HCT116 (cell line): ENCODE results near the gene CCDC192. TPM values are rescaled to one million over a fixed set of nuclear protein-coding genes. Genes with fewer than 3 reads are reported as not detected.

Experiments used
- ATAC-seq: fragments of 200-7000 bp; cut with Tn5 transposase; 2 replicates; pipeline ENCODE4 v1.9.1; 2020; ENCODE audit warnings: mild to moderate bottlenecking, moderate library complexity
- BruUV-seq: library from RNA; stranded (reverse); fragments of 400-500 nt; replicated peaks from 2 replicates; lab custom pipeline; 2021; lab: Mats Ljungman, UMichigan
- CTCF ChIA-PET: fragments of 300-600 bp; sonication (Branson Sonifier 250); formaldehyde crosslinking; loops from one replicate; lab custom pipeline; 2021; ENCODE audit warnings: antibody characterized with exemption; lab: Charles Lee
- POLR2A ChIA-PET: fragments of 300-600, 350-600 bp; sonication (Branson Sonifier 250); formaldehyde crosslinking; loops from one replicate; lab custom pipeline; 2021; ENCODE audit warnings: antibody characterized with exemption; lab: Charles Lee
- RAD21 ChIA-PET, 2 experiments: fragments of 300-600 bp; sonication (Branson Sonifier 250); formaldehyde crosslinking; loops; one replicate each; lab custom pipeline; 2023; ENCODE audit warnings: low total read pairs in 2 of 2; ENCODE audit not compliant: uncharacterized antibody in 2 of 2, unreplicated experiment in 2 of 2, low non-redundant PET in 1 of 2; lab: Charles Lee
- DNase-seq: peaks from one replicate; pipeline ENCODE4 v3.0.0-alpha.2; 2010; ENCODE audit warnings: low read depth, low spot score
- H2AFZ ChIP-seq: fragments of 200-600 bp; shearing (Covaris generic), sonication (generic); 2 replicates; pipeline ENCODE4 v1.6.1; 2017; ENCODE audit warnings: low read depth, mixed run types, mixed read lengths, antibody characterized with exemption, low read length; ENCODE audit not compliant: poor library complexity, severe bottlenecking
- H3K27ac ChIP-seq: 2 replicates; pipeline ENCODE4 v1.5.1; 2012; ENCODE audit warnings: low read depth, low read length
- H3K27me3 ChIP-seq: fragments of 200-600 bp; sonication (generic); 2 replicates; pipeline ENCODE4 v1.6.1; 2016; ENCODE audit warnings: mixed run types, low read length, mixed read lengths; ENCODE audit not compliant: insufficient read depth
- H3K36me3 ChIP-seq, 2 experiments: fragments of 200-500 bp in 1 of 2; fragments of 200-600 bp in 1 of 2; sonication (Bioruptor generic) in 1 of 2; sonication (generic) in 1 of 2; 2 replicates each; pipeline versions ENCODE4 v1.5.1 to v1.6.1; 2014 to 2016; ENCODE audit warnings: low read length in 2 of 2, inconsistent platforms in 1 of 2, mixed read lengths in 1 of 2, mixed run types in 1 of 2; ENCODE audit not compliant: insufficient read depth in 2 of 2, control insufficient read depth in 1 of 2
- H3K4me1 ChIP-seq, 2 experiments: fragments of 200-600 bp in 1 of 2; sonication (generic) in 1 of 2; 2 replicates each; pipeline versions ENCODE4 v1.5.1 to v1.6.1; 2012 to 2017; ENCODE audit warnings: low read length in 2 of 2, inconsistent platforms in 1 of 2, mild to moderate bottlenecking in 1 of 2, mixed read lengths in 1 of 2, mixed run types in 1 of 2, moderate library complexity in 1 of 2; ENCODE audit not compliant: insufficient read depth in 2 of 2, control insufficient read depth in 1 of 2
- H3K4me2 ChIP-seq: fragments of 200-600 bp; sonication (generic); 2 replicates; pipeline ENCODE4 v1.6.1; 2017; ENCODE audit warnings: mixed run types, low read length, mixed read lengths
- H3K4me3 ChIP-seq, 2 experiments: fragments of 200-600 bp in 1 of 2; sonication (generic) in 1 of 2; replicated peaks in 1 of 2; 2 replicates each; pipeline ENCODE4 v1.5.1; 2011 to 2016; ENCODE audit warnings: low read length in 2 of 2, control low read depth in 1 of 2, low read depth in 1 of 2, mild to moderate bottlenecking in 1 of 2, mixed read lengths in 1 of 2, mixed run types in 1 of 2
- H3K79me2 ChIP-seq: fragments of 200-600 bp; sonication (generic); 2 replicates; pipeline ENCODE4 v1.6.1; 2017; ENCODE audit warnings: mild to moderate bottlenecking, mixed run types, low read length, moderate library complexity, mixed read lengths; ENCODE audit not compliant: insufficient read depth
- H3K9ac ChIP-seq: fragments of 200-600 bp; sonication (generic); 2 replicates; pipeline ENCODE4 v1.6.1; 2016; ENCODE audit warnings: low read length, mixed read lengths
- H3K9me2 ChIP-seq: fragments of 200-600 bp; sonication (generic), shearing (Covaris generic); 2 replicates; pipeline ENCODE4 v1.6.1; 2017; ENCODE audit warnings: mixed run types, mild to moderate bottlenecking, moderate library complexity; ENCODE audit not compliant: insufficient read depth
- H3K9me3 ChIP-seq, 2 experiments: fragments of 200-500 bp in 1 of 2; fragments of 200-600 bp in 1 of 2; sonication (Bioruptor generic) in 1 of 2; sonication (generic) in 1 of 2; 2 replicates each; pipeline ENCODE4 v1.6.1; 2014 to 2017; ENCODE audit warnings: low read length in 2 of 2, mixed read lengths in 2 of 2, inconsistent platforms in 1 of 2, low read depth in 1 of 2, mild to moderate bottlenecking in 1 of 2, mixed run types in 1 of 2, moderate library complexity in 1 of 2; ENCODE audit not compliant: control insufficient read depth in 1 of 2, insufficient read depth in 1 of 2
- H4K20me1 ChIP-seq: fragments of 200-600 bp; sonication (generic), shearing (Covaris generic); 2 replicates; pipeline ENCODE4 v1.6.1; 2017; ENCODE audit warnings: mixed run types, mild to moderate bottlenecking, moderate library complexity; ENCODE audit not compliant: insufficient read depth
- CBX3 ChIP-seq: IDR thresholded peaks from 2 replicates; pipeline ENCODE4 v1.6.1; 2012; ENCODE audit warnings: low read depth
- CEBPB ChIP-seq: IDR thresholded peaks from 2 replicates; pipeline ENCODE4 v1.6.1; 2012; ENCODE audit warnings: low read depth
- EGR1 ChIP-seq: IDR thresholded peaks from 2 replicates; pipeline ENCODE4 v1.6.1; 2012; ENCODE audit warnings: low read depth
- ELF1 ChIP-seq: IDR thresholded peaks from 2 replicates; pipeline ENCODE4 v1.6.1; 2012; ENCODE audit warnings: low read depth, borderline replicate concordance
- EZH2phosphoT487 ChIP-seq: fragments of 200-600 bp; IDR thresholded peaks from 2 replicates; pipeline ENCODE4 v1.6.1; 2018; ENCODE audit warnings: antibody characterized with exemption, borderline replicate concordance
- FOSL1 ChIP-seq: IDR thresholded peaks from 2 replicates; pipeline ENCODE4 v1.6.1; 2012; ENCODE audit warnings: low read depth
- POLR2A ChIP-seq: IDR thresholded peaks from 2 replicates; pipeline ENCODE4 v1.7.0; 2011; ENCODE audit warnings: borderline replicate concordance; ENCODE audit not compliant: insufficient read depth, insufficient read length; ENCODE audit errors: extremely low read depth
- RAD21 ChIP-seq: IDR thresholded peaks from 2 replicates; pipeline ENCODE4 v1.6.1; 2012; ENCODE audit warnings: low read depth, mild to moderate bottlenecking
- SIN3A ChIP-seq: IDR thresholded peaks from 2 replicates; pipeline ENCODE4 v1.6.1; 2012; ENCODE audit warnings: low read depth
- SP1 ChIP-seq: IDR thresholded peaks from 2 replicates; pipeline ENCODE4 v1.6.1; 2012; ENCODE audit warnings: low read depth
- SRF ChIP-seq: IDR thresholded peaks from 2 replicates; pipeline ENCODE4 v1.6.1; 2012; ENCODE audit warnings: low read depth
- YY1 ChIP-seq: IDR thresholded peaks from 2 replicates; pipeline ENCODE4 v1.6.1; 2011; ENCODE audit warnings: low read length, low read depth, moderate library complexity, mild to moderate bottlenecking; ENCODE audit not compliant: insufficient replicate concordance; ENCODE audit errors: extremely low read depth
- ZFX ChIP-seq: fragments of 450-650 bp; IDR thresholded peaks from 2 replicates; pipeline ENCODE4 v1.6.1; 2017
- ZNF274 ChIP-seq: fragments of 200-500 bp; sonication (Bioruptor generic); IDR thresholded peaks from 2 replicates; pipeline ENCODE4 v1.6.1; 2014; ENCODE audit warnings: mild to moderate bottlenecking, low read depth, low read length, inconsistent platforms
- intact Hi-C: fragments of 100-400 bp; cut with micrococcal nuclease; formaldehyde crosslinking; loops from 2 replicates; pipeline ENCODE4 v1.10.0; 2022
- total RNA-seq: library from RNA; stranded (reverse); gene quantifications from one replicate; pipeline ENCODE4 v1.2.1, GENCODE V29; 2021; ENCODE audit not compliant: unreplicated experiment
- TF ChIP-seq, protein P1 (sequence below): IDR thresholded peaks from 2 replicates; pipeline ENCODE4 v1.6.1; 2012
- TF ChIP-seq, protein P2 (sequence below): IDR thresholded peaks from 2 replicates; pipeline ENCODE4 v1.6.1; 2011; ENCODE audit warnings: mild to moderate bottlenecking, low read length, moderate library complexity; ENCODE audit not compliant: insufficient replicate concordance; ENCODE audit errors: extremely low read depth
- TF ChIP-seq, protein P3 (sequence below): IDR thresholded peaks from 2 replicates; pipeline ENCODE4 v1.6.1; 2012

CCDC192 gene
- total RNA-seq, 1 experiment from 2014 or later: not detected

DNA sequence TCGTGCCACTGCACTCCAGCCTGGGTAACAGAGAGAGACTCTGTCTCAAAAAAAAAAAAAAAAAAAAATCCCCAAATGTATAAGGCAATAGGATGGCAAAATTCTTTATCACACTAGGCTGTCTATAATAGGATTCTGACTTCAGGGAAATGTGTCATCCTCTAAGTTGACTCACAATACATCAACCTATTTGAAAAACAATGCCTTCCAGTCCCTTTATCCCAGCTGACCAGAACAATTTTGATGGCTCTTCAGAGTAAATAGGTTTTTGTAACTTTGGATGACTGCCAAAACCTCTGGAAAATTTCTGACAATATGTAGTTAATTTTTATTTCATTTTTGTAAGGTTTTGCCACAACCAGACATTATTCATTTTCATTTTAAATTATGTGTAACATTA is 184.1 kb downstream of the CCDC192 start:
- no peak overlapping the region for H3K4me3 ChIP-seq
- H3K9me2 ChIP-seq: no peaks in the 10 kb centered on the region
- no peak overlapping the region for H2AFZ ChIP-seq
- no peaks in the 10 kb centered on the region for H3K9me3 ChIP-seq
- no peaks in the 10 kb centered on the region for H3K36me3 ChIP-seq
- no peaks in the 10 kb centered on the region for H3K27me3 ChIP-seq
- ChIA-PET POLR2A (no interaction called here), CTCF (no interaction called here), RAD21 (interaction anchor here in 1 of 2 experiments (0.7 kb wide), 1 partner anchor 22 kb away, joined by 5 read pairs; no protein-coding TSS in a partner anchor)
- no peak overlapping the region for H3K9ac ChIP-seq
- intact Hi-C loops: no loop called here
- H3K4me1 ChIP-seq: peaks cover 15 to 17% of the 10 kb centered on the region in 2 experiments; a peak in 3 of 4 replicates
- H3K4me2 ChIP-seq: no peak overlapping the region
- ATAC-seq: no peak
- no peak overlapping the region for H3K27ac ChIP-seq
- no TSS peak for BruUV-seq
- H3K79me2 ChIP-seq: no peaks in the 10 kb centered on the region
- TF ChIP-seq YY1 (no peak), SRF (no peak), SP1 (no peak), EGR1 (no peak), CBX3 (no peak), CEBPB (no peak), EZH2phosphoT487 (no peak), SIN3A (no peak), ZNF274 (no peak), RAD21 (no peak), ELF1 (no peak), POLR2A (no peak), ZFX (no peak), FOSL1 (no peak)
- TF ChIP-seq, protein P1, sequence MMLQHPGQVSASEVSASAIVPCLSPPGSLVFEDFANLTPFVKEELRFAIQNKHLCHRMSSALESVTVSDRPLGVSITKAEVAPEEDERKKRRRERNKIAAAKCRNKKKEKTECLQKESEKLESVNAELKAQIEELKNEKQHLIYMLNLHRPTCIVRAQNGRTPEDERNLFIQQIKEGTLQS: no peak
- TF ChIP-seq, protein P2, sequence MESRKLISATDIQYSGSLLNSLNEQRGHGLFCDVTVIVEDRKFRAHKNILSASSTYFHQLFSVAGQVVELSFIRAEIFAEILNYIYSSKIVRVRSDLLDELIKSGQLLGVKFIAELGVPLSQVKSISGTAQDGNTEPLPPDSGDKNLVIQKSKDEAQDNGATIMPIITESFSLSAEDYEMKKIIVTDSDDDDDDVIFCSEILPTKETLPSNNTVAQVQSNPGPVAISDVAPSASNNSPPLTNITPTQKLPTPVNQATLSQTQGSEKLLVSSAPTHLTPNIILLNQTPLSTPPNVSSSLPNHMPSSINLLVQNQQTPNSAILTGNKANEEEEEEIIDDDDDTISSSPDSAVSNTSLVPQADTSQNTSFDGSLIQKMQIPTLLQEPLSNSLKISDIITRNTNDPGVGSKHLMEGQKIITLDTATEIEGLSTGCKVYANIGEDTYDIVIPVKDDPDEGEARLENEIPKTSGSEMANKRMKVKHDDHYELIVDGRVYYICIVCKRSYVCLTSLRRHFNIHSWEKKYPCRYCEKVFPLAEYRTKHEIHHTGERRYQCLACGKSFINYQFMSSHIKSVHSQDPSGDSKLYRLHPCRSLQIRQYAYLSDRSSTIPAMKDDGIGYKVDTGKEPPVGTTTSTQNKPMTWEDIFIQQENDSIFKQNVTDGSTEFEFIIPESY: no peak
- TF ChIP-seq, protein P3, sequence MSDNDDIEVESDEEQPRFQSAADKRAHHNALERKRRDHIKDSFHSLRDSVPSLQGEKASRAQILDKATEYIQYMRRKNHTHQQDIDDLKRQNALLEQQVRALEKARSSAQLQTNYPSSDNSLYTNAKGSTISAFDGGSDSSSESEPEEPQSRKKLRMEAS: no peak
- TF ChIP-seq, all 23 proteins: peak for 0
- no peak for DNase-seq
- no peaks in the 10 kb centered on the region for H4K20me1 ChIP-seq
